Muscle of arm (tissue), 12 donors: ENCODE data around the gene IFI27L2. TPM values are rescaled to one million over a fixed set of nuclear protein-coding genes. Genes with fewer than 3 reads are reported as not detected.
"Not testable (repeated sequence)": the region's sequence is repeated elsewhere in the genome, so short reads cannot be mapped to it uniquely, and the experiment has no call there.

ENCODE experiments used
- DNase-seq: peaks from one replicate; pipeline ENCODE4 v3.0.0-alpha.2; 2013
- polyA plus RNA-seq, 12 donors: library from polyadenylated mRNA; unstranded; fragments of 120-200 nt; gene quantifications; one replicate each; pipeline ENCODE4 v1.2.1, GENCODE V29; 2013; ENCODE audit not compliant: insufficient read length in 12 of 12

The IFI27L2 gene
- polyA plus RNA-seq, 12 donors = 7.6 to 29.5 (median 12.5) TPM; not detected in 1

- no peak for DNase-seq
These were observed 29.0 kb upstream of the IFI27L2 start for GRCh38 chr14:94158239-94158883.

GRCh38 chr14:94157197-94157596 lies 27.8 kb upstream of the IFI27L2 start:
- no peak for DNase-seq

GRCh38 chr14:94156143-94156542 lies 26.7 kb upstream of the IFI27L2 start:
- DNase-seq = not testable (repeated sequence)

- DNase-seq = no peak
These were observed 24.4 kb upstream of the IFI27L2 start for GRCh38 chr14:94153750-94154342.

GRCh38 chr14:94152676-94153075 lies 23.3 kb upstream of the IFI27L2 start:
- DNase-seq = no peak

- no peak for DNase-seq
These were observed 16.6 kb upstream of the IFI27L2 start for GRCh38 chr14:94145902-94146527.

- DNase-seq = no peak
These were observed 15.4 kb upstream of the IFI27L2 start for GRCh38 chr14:94144765-94145164.

GRCh38 chr14:94143711-94144110 lies 14.3 kb upstream of the IFI27L2 start:
- DNase-seq = no peak

- no peak for DNase-seq
These were observed 13.8 kb upstream of the IFI27L2 start for GRCh38 chr14:94143239-94143638.

- no peak for DNase-seq
These were observed 13.4 kb upstream of the IFI27L2 start for GRCh38 chr14:94142836-94143235.

GRCh38 chr14:94142247-94142646 lies 12.8 kb upstream of the IFI27L2 start:
- DNase-seq = no peak

GRCh38 chr14:94139421-94139820 lies 10.0 kb upstream of the IFI27L2 start:
- no peak for DNase-seq

GRCh38 chr14:94139006-94139405 lies 9.6 kb upstream of the IFI27L2 start:
- no peak for DNase-seq

GRCh38 chr14:94138251-94138650 lies 8.8 kb upstream of the IFI27L2 start:
- no peak for DNase-seq

- peak; percentile 84 for DNase-seq
These were observed 7.3 kb upstream of the IFI27L2 start for GRCh38 chr14:94136575-94137331.

- no peak for DNase-seq
These were observed 6.1 kb upstream of the IFI27L2 start for GRCh38 chr14:94135476-94135875.

- peak; percentile 58 for DNase-seq
These were observed 3.0 kb upstream of the IFI27L2 start for GRCh38 chr14:94132285-94132887.

GRCh38 chr14:94129758-94130414 lies 482 bp upstream of the IFI27L2 start:
- peak; percentile 25 for DNase-seq

- DNase-seq = no peak
These were observed 1.1 kb downstream of the IFI27L2 start for GRCh38 chr14:94128216-94128839.

GRCh38 chr14:94127330-94127729 lies 2.1 kb downstream of the IFI27L2 start:
- DNase-seq = no peak

GRCh38 chr14:94126800-94127199 lies 2.6 kb downstream of the IFI27L2 start:
- DNase-seq = no peak
